Stimulated activated CD8-positive, alpha-beta memory T cell treated with anti-CD3 and anti-CD28 coated beads, Interleukin-15, amount 100 ng/mL, for 48 hours (primary cell): ENCODE data around the gene PLAGL2.
"Not testable (repeated sequence)": the region's sequence is repeated elsewhere in the genome, so short reads cannot be mapped to it uniquely, and the experiment has no call there.

Source experiments
- DNase-seq, 2 donors: peaks; one replicate each; pipeline ENCODE4 v3.0.0-alpha.2; 2020; ENCODE audit warnings: low read depth in 2 of 2

Gene PLAGL2

DNA sequence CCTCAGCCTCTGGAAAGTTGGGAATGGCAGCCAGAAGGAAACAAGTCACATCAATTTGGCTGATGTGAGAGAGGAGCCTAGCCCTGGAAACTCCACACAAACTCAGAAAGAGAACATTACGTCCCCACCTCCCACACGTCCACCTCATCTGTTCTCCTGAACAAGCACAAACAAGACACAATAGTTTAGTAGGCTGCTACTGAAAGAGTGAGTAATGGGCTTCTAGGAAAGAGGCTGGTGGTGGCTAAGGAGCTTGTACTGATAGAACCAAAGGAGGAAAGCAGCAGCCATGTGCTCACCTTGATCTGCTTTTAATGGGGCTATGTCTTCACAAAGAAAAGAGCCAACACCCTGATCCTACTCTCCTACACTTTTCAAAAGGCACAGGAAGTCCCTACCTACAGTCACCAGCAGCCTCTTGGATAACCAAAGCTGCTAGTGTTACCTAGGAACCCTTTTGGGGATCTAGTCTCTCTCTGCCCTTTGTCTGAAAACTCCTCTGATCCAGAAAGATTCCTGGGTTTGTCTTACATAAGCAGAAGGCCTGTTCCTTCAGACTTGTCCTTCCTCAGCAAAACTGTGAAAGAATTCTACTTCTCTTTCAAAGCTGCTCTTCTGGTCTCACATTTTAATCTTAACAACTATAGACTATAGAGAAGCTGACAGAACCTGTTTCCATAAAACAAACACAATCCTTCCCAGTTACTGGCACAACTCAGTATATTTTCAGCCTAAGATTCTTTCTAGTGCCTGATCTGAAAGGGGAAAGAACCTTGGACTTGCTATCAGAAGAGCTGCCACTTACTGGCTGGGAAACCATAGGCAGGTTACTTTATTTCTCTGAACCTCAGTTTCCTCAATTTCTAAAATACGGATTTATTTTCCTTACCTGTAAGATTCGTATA, 3.1 kb downstream of the PLAGL2 start:
- DNase-seq, result peak; percentile 67 to 69

DNA sequence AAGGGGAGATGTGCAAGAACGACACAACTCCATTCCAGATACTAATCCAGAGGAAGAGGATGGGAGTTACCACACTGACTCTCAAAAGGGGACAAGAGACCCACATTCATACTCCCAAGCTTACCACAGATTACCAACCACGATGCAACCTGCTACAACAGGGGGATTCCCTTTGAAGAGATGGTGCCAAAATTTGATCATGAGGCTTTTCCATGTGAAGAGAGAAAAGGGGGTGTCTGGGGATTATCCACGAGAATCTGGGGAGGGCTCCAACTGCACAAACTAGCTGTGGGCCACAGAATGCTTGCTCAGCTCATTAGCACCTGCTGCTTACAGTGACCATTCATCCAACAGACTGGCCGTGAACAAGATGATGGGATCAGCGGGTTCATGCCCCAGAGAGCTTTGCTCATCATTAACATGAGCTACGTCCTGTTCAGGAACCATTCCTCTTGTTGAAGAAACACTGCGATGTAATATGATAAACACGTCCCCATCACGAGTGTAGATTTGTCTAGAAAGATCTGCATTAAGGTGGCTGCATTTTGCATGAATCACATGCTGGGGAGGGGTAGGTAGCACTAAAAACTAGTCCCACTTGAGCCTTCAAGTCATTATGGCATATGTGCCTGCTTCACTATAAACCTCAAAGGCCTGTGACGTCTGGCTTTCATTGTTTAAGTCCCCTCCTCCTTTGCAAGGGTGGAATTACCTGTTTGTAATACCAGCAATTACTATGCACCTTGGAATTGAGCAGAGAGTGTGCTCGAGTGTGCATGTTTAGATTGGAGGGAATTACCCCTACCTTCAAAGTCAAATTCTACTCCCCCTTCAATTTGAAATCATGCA, 4.0 kb downstream of the PLAGL2 start:
- no peak for DNase-seq

DNA sequence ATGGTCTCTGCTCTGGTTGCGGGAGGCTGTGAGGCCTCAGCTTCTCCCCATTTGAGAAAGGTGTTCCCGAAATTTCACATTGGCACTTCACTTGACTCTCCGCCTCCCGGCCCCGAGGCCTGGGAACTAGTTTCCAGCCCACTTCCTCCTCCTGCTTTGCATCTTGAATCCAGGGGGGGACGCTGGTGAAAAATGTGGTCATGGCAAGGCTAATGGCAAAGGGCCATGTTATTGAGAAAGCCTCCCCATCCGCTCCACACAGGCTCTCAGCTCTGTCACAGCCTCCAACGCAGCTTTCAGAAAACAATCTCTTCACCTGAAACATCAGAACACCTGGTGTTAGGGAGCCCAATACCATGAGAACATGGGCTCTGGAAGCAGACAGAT, 5.6 kb downstream of the PLAGL2 start:
- DNase-seq, result no peak

GRCh38 chr20:32201296-32201976, 6.1 kb downstream of the PLAGL2 start:
- DNase-seq, result no peak

GRCh38 chr20:32199006-32199405, 8.5 kb downstream of the PLAGL2 start:
- no peak for DNase-seq

DNA sequence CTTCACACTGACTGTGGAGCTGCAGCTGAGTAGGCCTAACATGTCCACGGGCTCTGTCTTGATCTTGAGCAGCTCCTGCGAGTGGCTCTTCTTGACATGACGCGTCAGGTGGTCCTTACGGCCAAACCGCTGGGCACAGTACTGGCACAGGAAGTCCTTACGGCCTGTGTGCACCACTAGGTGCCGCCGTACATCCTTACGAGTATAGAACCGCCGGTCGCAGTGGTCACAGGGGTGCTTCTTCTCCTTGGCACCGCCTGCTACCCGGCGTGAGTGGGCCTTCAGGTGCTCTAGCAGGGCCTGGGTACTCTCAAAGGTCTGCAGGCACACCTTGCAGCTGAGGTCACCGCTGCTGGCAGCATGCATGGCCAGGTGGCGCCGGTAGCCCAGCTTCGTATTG, 10.4 kb downstream of the PLAGL2 start:
- DNase-seq, result not testable (repeated sequence)

DNA sequence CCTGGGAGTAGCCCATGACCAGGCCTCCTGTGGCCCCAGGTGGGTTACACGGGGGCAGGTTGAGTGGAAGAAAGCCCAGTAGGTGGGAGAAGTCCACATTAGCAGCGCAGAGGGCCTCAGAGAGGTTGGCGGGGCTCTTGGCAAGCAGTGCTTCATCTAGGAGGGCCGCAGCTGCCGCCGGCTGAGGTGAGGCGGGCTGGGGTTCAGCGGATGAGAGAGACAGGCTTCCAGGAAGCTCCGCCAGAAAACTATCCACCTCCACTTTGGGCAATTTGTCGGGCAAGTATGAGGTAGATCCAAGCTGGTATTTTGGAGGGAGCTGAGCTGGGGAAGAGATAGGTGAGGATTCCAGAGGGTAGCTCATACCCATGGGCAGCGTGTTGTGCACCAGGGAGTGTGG, 10.9 kb downstream of the PLAGL2 start:
- not testable (repeated sequence) for DNase-seq

DNA sequence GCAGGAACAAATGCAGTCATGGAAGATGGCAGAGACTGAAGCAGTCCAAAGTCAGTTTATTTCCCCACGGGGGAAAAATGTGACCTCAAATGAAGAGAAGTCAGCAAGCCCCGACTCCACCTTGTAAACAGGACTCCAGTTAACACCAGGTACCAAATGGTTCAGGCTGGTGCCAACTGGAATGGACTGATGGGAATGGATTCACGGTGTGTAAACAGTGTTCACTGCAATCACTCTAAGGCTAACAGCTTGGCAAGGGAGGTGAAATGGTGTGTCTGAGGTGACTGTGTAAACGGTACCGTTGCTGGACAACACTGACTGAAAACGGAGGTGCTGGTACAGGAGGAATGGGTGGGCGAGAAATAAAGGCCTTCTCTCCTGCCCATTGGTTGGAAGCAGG, 12.0 kb downstream of the PLAGL2 start:
- no peak for DNase-seq

GRCh38 chr20:32193996-32194395, 13.5 kb downstream of the PLAGL2 start:
- no peak for DNase-seq

DNA sequence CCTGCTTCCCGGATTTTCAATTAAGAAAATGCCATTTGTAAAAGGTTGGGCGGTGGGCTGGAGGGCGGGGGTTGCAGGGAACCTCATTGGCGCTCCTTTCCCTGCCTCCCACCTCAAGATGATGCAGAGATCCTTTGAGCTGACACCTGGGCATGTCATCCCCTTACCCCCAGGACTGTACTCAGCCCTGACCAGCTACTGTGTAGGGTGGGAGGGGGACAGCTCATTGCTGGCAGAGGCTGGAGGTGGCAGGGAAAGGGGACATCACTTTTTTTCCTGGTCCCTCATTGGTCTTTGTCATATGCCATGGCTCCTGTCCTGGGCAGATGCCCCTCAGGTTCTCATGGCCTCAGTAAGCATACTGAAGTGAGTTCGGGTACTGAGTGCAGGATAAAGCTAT, 14.2 kb downstream of the PLAGL2 start:
- DNase-seq, result not testable (repeated sequence)

GRCh38 chr20:32192698-32193097, 14.8 kb downstream of the PLAGL2 start:
- DNase-seq, result no peak

GRCh38 chr20:32191873-32192272, 15.7 kb downstream of the PLAGL2 start:
- no peak for DNase-seq

DNA sequence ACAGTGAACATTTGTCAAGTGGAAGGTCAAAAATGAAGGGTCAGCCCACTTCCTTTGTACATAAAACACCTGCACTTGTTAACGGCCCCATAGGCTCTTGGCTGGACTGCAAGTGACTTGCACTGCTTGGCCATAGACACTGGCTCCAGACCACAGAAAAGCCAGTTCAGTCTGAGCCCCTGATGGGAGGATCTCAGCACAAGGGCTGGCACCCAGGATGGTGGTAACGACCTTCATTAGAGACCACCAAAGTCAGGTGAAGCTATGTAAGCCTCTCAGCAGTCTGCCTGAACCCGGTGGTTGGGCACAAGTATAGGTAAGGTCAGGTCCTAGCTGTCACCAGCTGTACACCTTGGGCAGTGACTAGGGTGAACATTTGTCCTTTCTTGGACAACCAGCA, 16.1 kb downstream of the PLAGL2 start:
- DNase-seq, result no peak

DNA sequence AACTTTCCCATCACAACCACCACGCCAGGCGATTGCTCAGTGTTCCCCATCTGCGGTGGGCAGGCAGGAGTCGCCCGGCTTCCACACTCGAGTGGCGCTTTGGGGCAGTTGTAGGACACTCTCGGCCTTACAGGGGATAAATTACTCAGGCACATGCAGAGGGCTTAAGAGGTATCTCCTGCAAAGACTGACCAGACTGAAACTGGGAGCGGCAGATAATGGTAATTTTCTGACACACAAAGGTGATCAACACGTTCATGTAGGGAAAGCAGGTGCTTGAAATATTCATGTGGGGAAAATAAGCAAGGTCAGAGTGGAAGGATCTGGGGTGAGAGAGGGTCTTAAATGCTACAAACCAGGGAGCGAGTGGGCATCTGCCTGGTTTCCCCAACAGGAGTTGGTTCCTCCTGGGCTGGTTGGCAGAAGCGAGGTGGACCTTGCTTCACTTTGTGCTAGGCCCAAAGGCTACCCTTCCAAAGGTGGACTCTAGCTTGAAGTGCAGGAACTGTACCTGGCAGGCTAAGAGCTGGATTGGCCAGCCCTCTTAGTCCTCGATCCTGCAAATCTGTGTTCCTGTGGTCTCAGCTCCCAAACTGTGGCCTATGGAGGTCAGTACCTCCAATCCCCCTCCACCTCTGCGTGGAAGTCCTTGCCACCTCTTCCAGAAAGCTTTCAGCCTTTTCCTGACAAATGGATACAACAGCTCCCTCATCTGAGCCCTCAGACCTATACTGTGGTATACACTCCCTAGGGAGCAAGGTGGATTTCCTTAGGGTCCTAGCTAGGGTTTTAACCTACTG, 16.7 kb downstream of the PLAGL2 start:
- DNase-seq, result no peak

GRCh38 chr20:32189691-32190615, 17.6 kb downstream of the PLAGL2 start:
- peak in 1 of 2 donors; percentile 41 for DNase-seq

DNA sequence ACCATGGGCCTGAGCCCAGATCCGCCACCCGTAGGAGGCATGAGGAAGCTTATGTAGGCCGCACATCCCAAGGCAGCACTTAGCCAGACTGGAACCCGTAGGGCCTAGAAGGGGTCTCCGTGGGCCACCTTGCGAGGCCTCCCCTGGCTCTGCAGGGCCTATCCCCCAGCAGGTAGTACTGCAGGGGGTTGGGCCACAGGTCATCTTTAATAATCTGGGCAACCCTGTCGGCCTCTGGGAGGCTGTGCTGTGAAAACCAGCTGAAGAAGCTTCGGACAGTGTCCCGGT, 18.5 kb downstream of the PLAGL2 start:
- no peak for DNase-seq

DNA sequence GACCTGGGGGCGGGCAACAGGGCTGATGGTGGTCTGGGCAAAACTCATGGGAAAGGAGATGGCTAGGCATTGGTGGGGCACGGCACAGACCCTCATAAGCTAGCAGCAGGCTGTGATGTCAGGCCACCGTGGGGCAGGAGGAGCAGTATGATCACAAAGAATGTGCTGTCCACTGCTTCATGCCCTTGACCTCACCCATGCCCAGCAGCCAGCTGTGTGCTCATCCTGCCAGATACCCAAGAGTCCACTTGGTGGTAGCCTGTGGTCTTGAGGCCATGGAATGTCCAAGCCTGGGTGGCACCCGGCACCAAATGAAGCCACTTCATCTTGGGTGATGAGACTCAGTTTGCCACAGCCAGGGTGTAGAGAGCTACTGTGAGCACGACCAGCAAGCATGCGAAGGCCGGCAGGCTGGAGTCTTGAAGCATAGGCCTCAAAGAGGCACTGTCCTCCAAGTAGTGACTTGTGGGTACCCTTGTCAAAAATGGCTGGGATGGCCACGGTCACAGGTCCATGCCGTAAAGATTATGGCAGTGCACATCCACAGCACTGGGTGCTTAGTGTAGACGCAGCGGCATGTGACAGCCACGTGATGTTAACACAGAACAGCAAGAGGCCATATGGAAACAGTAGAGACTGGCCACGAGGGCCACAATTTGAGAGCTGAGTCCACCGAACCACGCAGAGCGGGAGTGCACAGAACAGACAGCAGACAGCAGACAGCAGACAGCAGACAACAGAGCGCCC, 19.0 kb downstream of the PLAGL2 start:
- DNase-seq, result no peak

GRCh38 chr20:32186506-32186905, 21.0 kb downstream of the PLAGL2 start:
- DNase-seq, result no peak

DNA sequence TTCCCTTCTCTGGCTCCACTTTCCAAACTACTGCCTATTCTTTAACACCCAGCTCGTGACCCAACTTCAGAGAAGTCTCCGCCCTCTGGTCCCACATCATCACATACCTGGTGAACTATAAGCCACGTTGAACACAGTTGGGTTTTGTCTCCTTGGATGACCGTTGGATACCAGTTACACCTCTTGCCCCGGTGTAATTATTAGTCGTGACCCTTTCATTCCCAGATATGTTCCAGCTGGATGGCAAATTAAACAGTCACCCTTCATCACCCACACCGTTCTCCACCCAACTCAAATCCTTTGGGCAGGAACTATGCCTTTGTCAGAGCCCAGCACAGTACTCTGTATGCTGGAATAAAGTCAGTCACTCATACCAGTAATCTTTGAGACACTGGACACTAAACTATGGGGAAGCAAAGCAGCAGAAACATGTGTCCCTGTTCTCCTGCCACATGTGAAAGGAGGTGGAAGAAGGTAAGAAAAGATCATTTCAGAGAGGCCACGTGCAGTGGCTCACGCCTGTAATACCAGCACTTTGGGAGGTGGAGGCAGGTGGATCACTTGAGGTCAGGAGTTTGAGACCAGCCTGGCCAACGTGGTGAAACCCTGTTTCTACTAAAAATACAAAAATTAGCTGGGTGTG, 22.5 kb downstream of the PLAGL2 start:
- no peak for DNase-seq
